Gastroesophageal sphincter (tissue), 3 donors: Measurements from ENCODE around the gene PDCL3.

ENCODE experiments used
- POLR2A ChIP-seq, 2 donors: fragments of 450-650 bp; IDR thresholded peaks; one replicate each; pipeline ENCODE4 v1.6.1; 2017; ENCODE audit warnings: antibody characterized with exemption in 2 of 2, mild to moderate bottlenecking in 2 of 2, moderate library complexity in 1 of 2
- POLR2AphosphoS5 ChIP-seq: sonication (generic); formaldehyde crosslinking; IDR thresholded peaks from one replicate; pipeline ENCODE4 v1.6.1; 2017; ENCODE audit warnings: antibody characterized with exemption
- TF ChIP-seq, protein P1 (sequence below), 4 experiments: fragments of 200-600 bp in 2 of 4; fragments of 450-650 bp in 2 of 4; sonication (generic) in 1 of 4; IDR thresholded peaks; one replicate each; pipeline ENCODE4 v1.5.1; 2017 to 2019; ENCODE audit warnings: antibody characterized with exemption in 4 of 4, mild to moderate bottlenecking in 2 of 4, moderate library complexity in 2 of 4

DNA sequence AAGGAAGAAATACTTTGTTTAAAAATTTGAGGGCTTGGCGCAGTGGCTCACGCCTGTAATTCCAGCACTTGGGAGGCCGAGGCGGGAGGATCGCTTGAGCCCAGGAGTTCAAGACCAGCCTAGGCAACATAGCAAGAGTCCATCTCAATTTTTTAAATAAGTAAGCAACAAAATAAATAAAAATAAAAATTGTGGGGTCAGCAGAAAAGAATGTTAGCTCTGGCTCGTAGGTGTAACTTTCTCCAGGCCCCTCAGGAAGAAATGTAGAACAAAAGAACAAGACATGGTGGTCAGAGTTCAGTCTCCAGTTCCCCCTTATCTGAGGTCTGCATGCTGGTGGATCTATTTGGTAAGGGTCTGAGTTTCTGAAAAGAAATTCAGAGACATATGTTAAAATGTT is 20.4 kb upstream of the PDCL3 start:
- TF ChIP-seq POLR2A (IDR thresholded peaks at IDR 0.05) = no peak
- TF ChIP-seq, protein P1, sequence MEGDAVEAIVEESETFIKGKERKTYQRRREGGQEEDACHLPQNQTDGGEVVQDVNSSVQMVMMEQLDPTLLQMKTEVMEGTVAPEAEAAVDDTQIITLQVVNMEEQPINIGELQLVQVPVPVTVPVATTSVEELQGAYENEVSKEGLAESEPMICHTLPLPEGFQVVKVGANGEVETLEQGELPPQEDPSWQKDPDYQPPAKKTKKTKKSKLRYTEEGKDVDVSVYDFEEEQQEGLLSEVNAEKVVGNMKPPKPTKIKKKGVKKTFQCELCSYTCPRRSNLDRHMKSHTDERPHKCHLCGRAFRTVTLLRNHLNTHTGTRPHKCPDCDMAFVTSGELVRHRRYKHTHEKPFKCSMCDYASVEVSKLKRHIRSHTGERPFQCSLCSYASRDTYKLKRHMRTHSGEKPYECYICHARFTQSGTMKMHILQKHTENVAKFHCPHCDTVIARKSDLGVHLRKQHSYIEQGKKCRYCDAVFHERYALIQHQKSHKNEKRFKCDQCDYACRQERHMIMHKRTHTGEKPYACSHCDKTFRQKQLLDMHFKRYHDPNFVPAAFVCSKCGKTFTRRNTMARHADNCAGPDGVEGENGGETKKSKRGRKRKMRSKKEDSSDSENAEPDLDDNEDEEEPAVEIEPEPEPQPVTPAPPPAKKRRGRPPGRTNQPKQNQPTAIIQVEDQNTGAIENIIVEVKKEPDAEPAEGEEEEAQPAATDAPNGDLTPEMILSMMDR (IDR thresholded peaks at IDR 0.05) = no peak
- TF ChIP-seq POLR2AphosphoS5 = no peak
